Left ventricle myocardium inferior (tissue), 1 donor: ENCODE data around the gene PFKM. TPM values are rescaled to one million over a fixed set of nuclear protein-coding genes. Genes with fewer than 3 reads are reported as not detected.
A peak's percentile ranks its signal among the peaks of the same experiment; 100 is the strongest.
"Not testable (repeated sequence)": the region's sequence is repeated elsewhere in the genome, so short reads cannot be mapped to it uniquely, and the experiment has no call there.

Experiments used
- DNase-seq: peaks from one replicate; pipeline ENCODE4 v3.0.0-alpha.2; 2020
- H3K27ac ChIP-seq: fragments of 200-600 bp; replicated peaks from 2 replicates; pipeline ENCODE4 v1.8.0; 2021
- H3K27me3 ChIP-seq: fragments of 200-600 bp; 2 replicates; pipeline ENCODE4 v1.8.0; 2021; ENCODE audit warnings: low read depth
- H3K36me3 ChIP-seq: fragments of 200-600 bp; 2 replicates; pipeline ENCODE4 v1.8.0; 2021
- H3K4me1 ChIP-seq: fragments of 200-600 bp; 2 replicates; pipeline ENCODE4 v1.8.0; 2021
- H3K4me3 ChIP-seq: fragments of 200-600 bp; 2 replicates; pipeline ENCODE4 v1.8.0; 2021; ENCODE audit warnings: mild to moderate bottlenecking, moderate library complexity
- H3K9me3 ChIP-seq: fragments of 200-600 bp; replicated peaks from 2 replicates; pipeline ENCODE4 v1.8.0; 2021
- CTCF ChIP-seq: fragments of 200-600 bp; IDR thresholded peaks from 2 replicates; pipeline ENCODE4 v1.8.0; 2021; ENCODE audit warnings: antibody characterized with exemption, mild to moderate bottlenecking, borderline replicate concordance
- intact Hi-C: fragments of 100-400 bp; cut with micrococcal nuclease; formaldehyde crosslinking; loops from one replicate; pipeline ENCODE4 v1.11.0; 2022
- total RNA-seq: library from RNA; stranded (reverse); fragmentation: NEBNext Ultra II Directional; extraction: Animal tissue kit (Norgen Biotek cat#: 25700); gene quantifications from one replicate; pipeline ENCODE4 v1.2.1, GENCODE V29; 2021
- donor health status: DM: no; HTN: yes; CAD: no; lungs with severe emphysema.

Gene PFKM
- total RNA-seq, 1 donor from 2014 or later: 671 TPM

DNA sequence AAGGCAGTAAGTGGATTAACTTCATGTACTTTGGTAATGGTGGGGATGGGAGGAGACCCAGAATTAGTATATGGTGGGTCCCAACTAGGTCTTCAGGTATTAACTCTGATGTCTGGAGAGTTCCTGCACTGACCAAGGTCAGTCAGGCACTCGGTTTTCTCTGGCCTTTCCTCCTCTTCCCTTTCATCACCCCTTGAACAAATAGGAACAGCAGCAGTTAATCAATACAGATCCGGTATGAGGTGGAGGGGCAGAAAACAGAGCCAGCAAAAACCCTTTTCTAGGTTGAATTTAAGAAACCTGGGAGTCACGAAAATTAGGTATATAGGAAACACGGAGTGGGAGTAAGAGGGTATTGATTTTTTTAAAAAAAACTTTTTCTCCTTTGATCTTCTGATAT lies 4.0 kb downstream of the PFKM start:
- intact Hi-C loops: no loop called here
- peak overlapping the region; percentile 82 for H3K4me3 ChIP-seq
- peaks cover 39% of the 10 kb centered on the region for H3K36me3 ChIP-seq
- TF ChIP-seq CTCF: no peak
- peaks cover 66% of the 10 kb centered on the region for H3K4me1 ChIP-seq
- no peak for DNase-seq
- H3K27me3 ChIP-seq: no peaks in the 10 kb centered on the region
- H3K9me3 ChIP-seq: no peaks in the 10 kb centered on the region
- peak overlapping the region; percentile 93 for H3K27ac ChIP-seq

DNA sequence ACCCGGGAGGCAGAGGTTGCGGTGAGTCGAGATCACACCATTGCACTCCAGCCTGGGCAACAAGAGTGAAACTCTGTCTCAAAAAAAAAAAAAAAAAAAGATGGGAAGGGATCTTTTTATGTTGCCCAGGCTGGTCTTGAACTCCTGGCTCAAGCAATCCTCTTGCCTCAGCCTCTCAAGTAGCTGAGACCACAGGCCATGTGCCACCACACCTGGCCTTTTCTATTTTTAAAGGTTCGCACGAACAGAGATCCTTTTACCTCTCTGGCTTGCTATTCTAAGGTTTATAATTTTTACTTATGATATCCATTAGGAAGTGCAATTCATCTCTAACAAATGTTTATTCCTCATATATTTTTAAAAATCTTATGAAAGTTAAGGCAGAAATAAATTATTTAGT lies 6.4 kb downstream of the PFKM start:
- peak overlapping the region; percentile 93 for H3K27ac ChIP-seq
- peaks cover 70% of the 10 kb centered on the region for H3K4me1 ChIP-seq
- H3K9me3 ChIP-seq, DNase-seq, intact Hi-C loops, H3K27me3 ChIP-seq: not testable (repeated sequence)
- H3K36me3 ChIP-seq: peaks cover 63% of the 10 kb centered on the region
- peak overlapping the region; percentile 82 for H3K4me3 ChIP-seq

DNA sequence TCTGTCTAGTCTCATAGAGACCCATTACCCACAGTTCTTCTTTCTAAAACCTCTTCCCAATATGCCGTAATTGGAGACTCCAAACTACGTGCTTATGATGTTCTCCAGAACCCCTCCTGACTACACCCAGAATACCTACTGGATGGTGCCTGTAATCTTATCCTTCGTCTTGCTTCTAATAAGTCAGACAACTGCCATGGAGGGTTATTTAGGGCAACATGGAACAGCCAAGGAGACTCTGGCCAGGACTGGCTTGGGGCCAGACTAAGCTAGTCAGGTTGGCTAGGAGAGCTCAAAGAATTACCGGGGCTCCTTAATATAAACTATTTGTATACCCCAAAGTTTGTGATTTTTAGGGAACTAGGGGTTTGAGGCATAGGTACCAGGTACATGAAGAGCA lies 6.8 kb downstream of the PFKM start:
- no peak for TF ChIP-seq CTCF
- Histone ChIP-seq H3K36me3 (peaks cover 67% of the 10 kb centered on the region), H3K27ac (peak overlapping the region; percentile 93), H3K4me1 (peaks cover 72% of the 10 kb centered on the region), H3K27me3 (no peaks in the 10 kb centered on the region), H3K9me3 (no peaks in the 10 kb centered on the region), H3K4me3 (peak overlapping the region; percentile 82)
- peak; percentile 68 for DNase-seq
- intact Hi-C loops: no loop called here

- TF ChIP-seq CTCF: no peak
- no peak for DNase-seq
- H3K9me3 ChIP-seq: no peaks in the 10 kb centered on the region
- peak overlapping the region; percentile 93 for H3K27ac ChIP-seq
- H3K36me3 ChIP-seq: peaks cover 78% of the 10 kb centered on the region
- H3K4me1 ChIP-seq: peaks cover 77% of the 10 kb centered on the region
- H3K27me3 ChIP-seq: no peaks in the 10 kb centered on the region
- intact Hi-C loops: no loop called here
- H3K4me3 ChIP-seq: peak overlapping the region; percentile 53
Observed at GRCh38 chr12:48126953-48127630, 7.9 kb downstream of the PFKM start.

DNA sequence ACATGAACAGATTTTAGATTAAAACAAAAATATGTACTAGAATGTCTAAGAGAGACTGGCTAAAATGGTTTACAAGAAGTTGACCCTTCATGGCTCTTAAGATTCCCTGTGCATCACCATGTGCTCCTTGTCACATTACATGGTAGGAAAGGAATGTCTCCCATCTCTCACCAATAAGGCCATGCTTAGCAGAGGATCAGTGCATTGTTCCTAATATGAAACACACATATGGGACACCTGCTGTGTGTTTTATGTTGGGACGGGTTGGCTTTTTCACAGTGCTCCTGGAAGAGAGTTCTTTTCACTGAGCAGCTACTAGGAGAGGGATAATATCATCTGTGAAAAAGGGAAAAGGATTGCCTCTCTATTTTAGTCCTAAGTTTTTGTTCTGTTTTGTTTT lies 9.6 kb downstream of the PFKM start:
- Histone ChIP-seq H3K27ac (peak overlapping the region; percentile 93), H3K4me3 (peak overlapping the region; percentile 17), H3K9me3 (no peaks in the 10 kb centered on the region), H3K36me3 (peaks cover 82% of the 10 kb centered on the region), H3K4me1 (peaks cover 80% of the 10 kb centered on the region), H3K27me3 (no peaks in the 10 kb centered on the region)
- TF ChIP-seq CTCF: no peak
- intact Hi-C loops: no loop called here
- DNase-seq: no peak

DNA sequence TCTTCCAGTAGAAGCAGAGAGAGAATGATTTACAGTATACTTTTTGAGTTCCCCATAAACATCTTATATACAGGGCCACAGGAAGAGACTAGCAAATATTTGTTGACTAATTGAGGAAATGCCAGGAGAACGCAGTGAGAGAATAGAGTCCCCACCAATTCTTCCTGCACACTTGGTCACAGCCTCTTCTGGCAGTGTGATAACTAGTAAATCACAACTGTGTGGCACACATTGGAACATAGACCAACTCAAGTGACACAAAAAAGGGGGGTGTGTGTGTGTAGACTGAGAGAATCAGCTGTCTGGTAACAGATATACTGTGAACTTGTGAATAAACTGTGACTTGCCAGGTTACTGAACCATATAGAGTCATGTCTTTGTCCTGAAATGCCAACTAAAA lies 10.2 kb downstream of the PFKM start:
- intact Hi-C loops: no loop called here
- no peak for DNase-seq
- Histone ChIP-seq H3K4me3 (no peak overlapping the region), H3K27me3 (no peaks in the 10 kb centered on the region), H3K36me3 (peaks cover 83% of the 10 kb centered on the region), H3K9me3 (no peaks in the 10 kb centered on the region), H3K4me1 (peaks cover 80% of the 10 kb centered on the region), H3K27ac (peak overlapping the region; percentile 93)
- TF ChIP-seq CTCF: no peak
